Trophoblast cell (in vitro differentiated cells and primary cell): ENCODE measurements around the gene IRS2.
"Not testable (repeated sequence)": the region's sequence is repeated elsewhere in the genome, so short reads cannot be mapped to it uniquely, and the experiment has no call there.

ENCODE experiments used
- DNase-seq, 2 donors: peaks; one replicate each; pipeline ENCODE4 v3.0.0-alpha.2; 2016
- H2AFZ ChIP-seq: 2 replicates; pipeline ENCODE4 v1.6.1; 2013; ENCODE audit warnings: low read length, moderate library complexity, mild to moderate bottlenecking; ENCODE audit not compliant: insufficient read depth, poor library complexity
- H2AK5ac ChIP-seq: 2 replicates; pipeline ENCODE4 v1.6.1; 2013; ENCODE audit warnings: mild to moderate bottlenecking, low read length
- H2BK120ac ChIP-seq: 2 replicates; pipeline ENCODE4 v1.6.1; 2013; ENCODE audit warnings: low read length, mild to moderate bottlenecking, moderate library complexity; ENCODE audit not compliant: insufficient read depth, poor library complexity
- H2BK12ac ChIP-seq: 2 replicates; pipeline ENCODE4 v1.6.1; 2013; ENCODE audit warnings: mild to moderate bottlenecking, low read length, moderate library complexity
- H2BK5ac ChIP-seq: 2 replicates; pipeline ENCODE4 v1.6.1; 2013; ENCODE audit warnings: low read length, low read depth, moderate library complexity, mild to moderate bottlenecking; ENCODE audit not compliant: poor library complexity
- H3K14ac ChIP-seq: 2 replicates; pipeline ENCODE4 v1.6.1; 2013; ENCODE audit warnings: mild to moderate bottlenecking, low read length
- H3K18ac ChIP-seq: 2 replicates; pipeline ENCODE4 v1.6.1; 2013; ENCODE audit warnings: mild to moderate bottlenecking, low read length
- H3K23ac ChIP-seq: 2 replicates; pipeline ENCODE4 v1.6.1; 2013; ENCODE audit warnings: low read length
- H3K27ac ChIP-seq: 2 replicates; pipeline ENCODE4 v1.5.1; 2013; ENCODE audit warnings: low read depth, mild to moderate bottlenecking, inconsistent platforms, low read length, moderate library complexity
- H3K27me3 ChIP-seq: 2 replicates; pipeline ENCODE4 v1.6.1; 2013; ENCODE audit warnings: inconsistent platforms, mild to moderate bottlenecking, low read length, moderate library complexity; ENCODE audit not compliant: insufficient read depth
- H3K36me3 ChIP-seq, 2 experiments: 1 replicate in 1 of 2; 2 replicates in 1 of 2; pipeline ENCODE4 v1.6.1; 2013; ENCODE audit warnings: low read length in 2 of 2, mild to moderate bottlenecking in 2 of 2, moderate library complexity in 1 of 2; ENCODE audit not compliant: insufficient read depth in 2 of 2, control insufficient read depth in 1 of 2
- H3K4ac ChIP-seq: 2 replicates; pipeline ENCODE4 v1.6.1; 2013; ENCODE audit warnings: low read depth, mild to moderate bottlenecking, low read length, moderate library complexity
- H3K4me1 ChIP-seq, 2 experiments: 1 replicate in 1 of 2; 2 replicates in 1 of 2; pipeline ENCODE4 v1.6.1; 2013; ENCODE audit warnings: low read length in 2 of 2, mild to moderate bottlenecking in 2 of 2, moderate library complexity in 1 of 2; ENCODE audit not compliant: insufficient read depth in 2 of 2, control insufficient read depth in 1 of 2
- H3K4me2 ChIP-seq: 2 replicates; pipeline ENCODE4 v1.6.1; 2013; ENCODE audit warnings: inconsistent platforms, mild to moderate bottlenecking, low read length, moderate library complexity
- H3K4me3 ChIP-seq: 2 replicates; pipeline ENCODE4 v1.5.1; 2013; ENCODE audit warnings: mild to moderate bottlenecking, low read depth, low read length, inconsistent platforms
- H3K79me1 ChIP-seq: one replicate; pipeline ENCODE4 v1.6.1; 2013; ENCODE audit warnings: low read length
- H3K79me2 ChIP-seq: 2 replicates; pipeline ENCODE4 v1.6.1; 2013; ENCODE audit warnings: low read length, mild to moderate bottlenecking; ENCODE audit not compliant: control insufficient read depth, insufficient read depth, poor library complexity
- H3K9ac ChIP-seq: 2 replicates; pipeline ENCODE4 v1.6.1; 2013; ENCODE audit warnings: mild to moderate bottlenecking, low read length
- H3K9me3 ChIP-seq: 2 replicates; pipeline ENCODE4 v1.6.1; 2013; ENCODE audit warnings: low read depth, mild to moderate bottlenecking, control low read depth, inconsistent platforms, low read length; ENCODE audit not compliant: insufficient read depth
- H4K12ac ChIP-seq: 2 replicates; pipeline ENCODE4 v1.6.1; 2013; ENCODE audit warnings: low read depth, mild to moderate bottlenecking, low read length, moderate library complexity
- H4K8ac ChIP-seq: 2 replicates; pipeline ENCODE4 v1.6.1; 2013; ENCODE audit warnings: low read depth, mild to moderate bottlenecking, low read length, moderate library complexity
- H4K91ac ChIP-seq: one replicate; pipeline ENCODE4 v1.6.1; 2013; ENCODE audit warnings: low read depth, mild to moderate bottlenecking, low read length, moderate library complexity
- WGBS: extraction: QIAGEN DNeasy Blood & Tissue Kit; methylation state at CpG from one replicate; pipeline ENCODE4 v1.1.7; 2013; ENCODE audit warnings: missing lambda C conversion rate; ENCODE audit not compliant: insufficient read length, insufficient coverage; ENCODE audit errors: extremely low coverage; 5-methylcytosine and 5-hydroxymethylcytosine counted together

Gene IRS2

DNA sequence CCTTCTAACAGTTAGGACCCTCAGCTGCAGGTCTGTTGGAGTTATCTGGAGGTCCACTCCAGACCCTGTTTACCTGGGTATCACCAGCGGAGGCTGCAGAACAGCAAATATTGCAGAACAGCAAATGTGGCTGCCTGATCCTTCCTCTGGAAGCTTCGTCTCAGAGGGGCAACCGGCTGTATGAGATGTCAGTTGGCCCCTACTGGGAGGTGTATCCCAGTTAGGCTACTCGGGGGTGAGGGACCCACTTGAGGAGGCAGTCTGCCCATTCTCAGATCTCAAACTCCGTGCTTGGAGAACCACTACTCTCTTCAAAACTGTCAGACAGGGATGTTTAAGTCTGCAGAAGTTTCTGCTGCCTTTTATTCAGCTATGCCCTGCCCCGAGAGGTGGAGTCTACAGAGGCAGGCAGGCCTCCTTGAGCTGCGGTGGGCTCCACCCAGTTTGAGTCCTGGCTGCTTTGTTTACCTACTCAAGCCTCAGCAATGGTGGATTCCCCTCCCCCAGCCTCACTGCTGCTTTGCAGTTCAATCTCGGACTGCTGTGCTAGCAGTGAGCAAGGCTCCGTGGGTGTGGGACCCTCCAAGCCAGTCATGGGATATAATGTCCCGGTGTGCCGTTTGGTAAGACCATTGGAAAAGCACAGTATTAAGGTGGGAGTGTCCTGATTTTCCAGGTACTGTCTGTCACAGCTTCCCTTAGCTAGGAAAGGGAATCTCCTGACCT is 42.4 kb upstream of the IRS2 start:
- not testable (repeated sequence) for H2AK5ac ChIP-seq, H3K9me3 ChIP-seq, H2BK120ac ChIP-seq, H3K23ac ChIP-seq, H4K91ac ChIP-seq, H3K4me2 ChIP-seq, H3K27ac ChIP-seq, H2AFZ ChIP-seq, H3K18ac ChIP-seq, H3K4me3 ChIP-seq, H3K79me2 ChIP-seq, H3K79me1 ChIP-seq, H2BK5ac ChIP-seq, H3K9ac ChIP-seq, DNase-seq, H3K4ac ChIP-seq, H3K4me1 ChIP-seq, H3K36me3 ChIP-seq, H2BK12ac ChIP-seq, H3K27me3 ChIP-seq, H4K8ac ChIP-seq, H3K14ac ChIP-seq, H4K12ac ChIP-seq
- no CpG with 5 or more reads among the region's 11 CpGs for WGBS

DNA sequence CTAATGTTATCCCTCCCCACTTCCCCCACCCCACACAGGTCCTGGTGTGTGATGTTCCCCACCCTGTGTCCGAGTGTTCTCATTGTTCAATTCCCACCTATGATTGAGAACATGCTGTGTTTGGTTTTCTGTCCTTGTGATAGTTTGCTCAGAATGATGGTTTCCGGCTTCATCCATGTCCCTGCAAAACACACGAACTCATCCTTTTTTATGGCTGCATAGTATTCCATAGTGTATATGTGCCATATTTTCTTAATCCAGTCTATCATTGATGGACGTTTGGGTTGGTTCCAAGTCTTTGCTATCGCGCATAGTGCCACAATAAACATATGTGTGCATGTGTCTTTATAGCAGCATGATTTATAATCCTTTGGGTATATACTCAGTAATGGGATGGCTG is 36.8 kb upstream of the IRS2 start:
- H2AFZ ChIP-seq, H3K79me1 ChIP-seq, H3K18ac ChIP-seq, H3K79me2 ChIP-seq, H3K9me3 ChIP-seq, H3K27me3 ChIP-seq, H3K36me3 ChIP-seq, H3K4ac ChIP-seq, H3K4me3 ChIP-seq, H2BK120ac ChIP-seq, H3K4me1 ChIP-seq, H4K8ac ChIP-seq, H3K27ac ChIP-seq, H3K23ac ChIP-seq, H2BK12ac ChIP-seq, H4K12ac ChIP-seq, H3K14ac ChIP-seq, H2BK5ac ChIP-seq, H3K4me2 ChIP-seq, DNase-seq, H2AK5ac ChIP-seq, H4K91ac ChIP-seq, H3K9ac ChIP-seq: not testable (repeated sequence)
- no CpG with 5 or more reads among the region's 6 CpGs for WGBS

DNA sequence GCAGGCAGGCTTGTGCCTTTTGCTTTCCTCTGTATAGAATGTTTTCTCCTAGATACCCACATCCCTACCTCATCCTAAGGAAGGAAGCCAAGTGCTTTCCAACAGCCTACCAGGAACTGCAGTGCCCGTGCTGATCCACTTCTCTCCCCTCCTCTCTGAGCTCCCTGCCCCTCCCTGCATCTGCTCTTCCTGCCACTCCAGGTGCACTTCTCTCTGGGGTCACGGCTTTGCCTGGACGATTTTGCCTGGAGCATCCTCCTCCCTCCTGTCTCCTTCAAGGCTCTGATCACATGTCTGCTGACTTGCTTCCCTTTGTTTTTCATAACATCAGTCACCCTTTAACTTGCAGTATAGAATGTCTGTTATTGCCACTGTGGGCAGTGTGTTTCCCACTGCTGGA is 34.7 kb upstream of the IRS2 start:
- no peaks in the 10 kb centered on the region for H3K4me1 ChIP-seq
- no peak overlapping the region for H4K12ac ChIP-seq
- no peak overlapping the region for H3K4me2 ChIP-seq
- no peak overlapping the region for H4K8ac ChIP-seq
- no peak overlapping the region for H2BK120ac ChIP-seq
- H3K79me2 ChIP-seq, result no peaks in the 10 kb centered on the region
- H3K79me1 ChIP-seq, result no peaks in the 10 kb centered on the region
- no peaks in the 10 kb centered on the region for H3K36me3 ChIP-seq
- no peak overlapping the region for H3K9ac ChIP-seq
- no peak overlapping the region for H3K14ac ChIP-seq
- H3K23ac ChIP-seq, result no peak overlapping the region
- no peaks in the 10 kb centered on the region for H3K27me3 ChIP-seq
- no peak overlapping the region for H2AK5ac ChIP-seq
- DNase-seq, result no peak
- no peak overlapping the region for H3K27ac ChIP-seq
- H4K91ac ChIP-seq, result no peak overlapping the region
- H3K4me3 ChIP-seq, result no peak overlapping the region
- no peak overlapping the region for H2BK5ac ChIP-seq
- no peak overlapping the region for H3K4ac ChIP-seq
- H3K18ac ChIP-seq, result no peak overlapping the region
- no CpG with 5 or more reads among the region's 3 CpGs for WGBS
- no peak overlapping the region for H2AFZ ChIP-seq
- no peak overlapping the region for H2BK12ac ChIP-seq
- H3K9me3 ChIP-seq, result no peaks in the 10 kb centered on the region

DNA sequence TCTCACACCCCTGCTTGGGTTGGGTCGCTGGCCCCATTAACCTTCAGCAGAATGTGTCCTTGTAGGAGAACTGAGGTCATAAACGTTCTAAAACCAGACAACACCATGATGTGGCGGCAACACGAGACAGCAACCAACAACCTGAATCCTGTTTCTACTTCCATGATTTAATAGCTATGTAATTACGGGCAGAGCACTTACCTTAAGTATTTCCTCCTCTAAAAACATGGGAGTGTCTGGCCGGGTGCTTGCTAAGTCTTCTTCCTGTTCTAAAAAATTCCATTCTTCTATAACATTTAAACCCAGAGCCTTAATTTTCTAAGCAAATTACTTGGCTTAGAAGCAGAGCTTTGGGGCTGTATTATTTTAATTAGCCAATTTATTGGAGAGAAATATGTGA is 33.5 kb upstream of the IRS2 start:
- H3K9me3 ChIP-seq, result no peaks in the 10 kb centered on the region
- H4K12ac ChIP-seq, result no peak overlapping the region
- H3K23ac ChIP-seq, result no peak overlapping the region
- H3K4ac ChIP-seq, result no peak overlapping the region
- no peak overlapping the region for H3K27ac ChIP-seq
- no peak overlapping the region for H2AFZ ChIP-seq
- no peaks in the 10 kb centered on the region for H3K36me3 ChIP-seq
- H2AK5ac ChIP-seq, result no peak overlapping the region
- no peak for DNase-seq
- no peaks in the 10 kb centered on the region for H3K79me1 ChIP-seq
- H3K4me1 ChIP-seq, result no peaks in the 10 kb centered on the region
- no peak overlapping the region for H3K18ac ChIP-seq
- no peaks in the 10 kb centered on the region for H3K79me2 ChIP-seq
- no peak overlapping the region for H2BK5ac ChIP-seq
- H4K8ac ChIP-seq, result no peak overlapping the region
- no CpG with 5 or more reads among the region's 6 CpGs for WGBS
- no peak overlapping the region for H3K4me3 ChIP-seq
- H4K91ac ChIP-seq, result no peak overlapping the region
- H3K4me2 ChIP-seq, result no peak overlapping the region
- H3K9ac ChIP-seq, result no peak overlapping the region
- no peaks in the 10 kb centered on the region for H3K27me3 ChIP-seq
- no peak overlapping the region for H2BK12ac ChIP-seq
- no peak overlapping the region for H2BK120ac ChIP-seq
- no peak overlapping the region for H3K14ac ChIP-seq
